Lung (tissue), 12 donors: ENCODE results near the gene PTPRN2. TPM values are rescaled to one million over a fixed set of nuclear protein-coding genes. Genes with fewer than 3 reads are reported as not detected.

Experiments
- ATAC-seq: fragments of 200-7000 bp; cut with Tn5 transposase; one replicate; pipeline ENCODE4 v1.9.1; 2020; ENCODE audit warnings: moderate number of reproducible peaks; ENCODE audit not compliant: insufficient read depth, low FRiP score
- DNase-seq, 3 donors: peaks; one replicate each; pipeline ENCODE4 v3.0.0-alpha.2; 2013 to 2017
- H3K27ac ChIP-seq, 2 donors: one replicate each; pipeline ENCODE4 v1.5.1; 2013; ENCODE audit warnings: mild to moderate bottlenecking in 2 of 2, moderate library complexity in 2 of 2, control low read depth in 1 of 2, inconsistent platforms in 1 of 2, low read depth in 1 of 2, low read length in 1 of 2
- H3K27me3 ChIP-seq, 3 donors: one replicate each; pipeline ENCODE4 v1.5.1; 2013; ENCODE audit warnings: low read length in 2 of 3; ENCODE audit not compliant: control insufficient read depth in 3 of 3, insufficient read depth in 3 of 3
- H3K36me3 ChIP-seq, 4 donors: one replicate each; pipeline ENCODE4 v1.5.1; 2013; ENCODE audit warnings: low read length in 4 of 4, mild to moderate bottlenecking in 1 of 4, moderate library complexity in 1 of 4; ENCODE audit not compliant: control insufficient read depth in 4 of 4, insufficient read depth in 4 of 4
- H3K4me1 ChIP-seq, 5 donors: one replicate each; pipeline ENCODE4 v1.5.1; 2013; ENCODE audit warnings: low read length in 5 of 5, mild to moderate bottlenecking in 2 of 5, moderate library complexity in 1 of 5; ENCODE audit not compliant: control insufficient read depth in 5 of 5, insufficient read depth in 5 of 5
- H3K4me3 ChIP-seq: one replicate; pipeline ENCODE4 v1.5.1; 2013; ENCODE audit warnings: mild to moderate bottlenecking, control low read depth, moderate library complexity
- H3K9ac ChIP-seq, 2 donors: one replicate each; pipeline ENCODE4 v1.5.1; 2013; ENCODE audit warnings: low read length in 2 of 2, control low read depth in 1 of 2; ENCODE audit not compliant: insufficient read depth in 1 of 2
- H3K9me3 ChIP-seq, 4 donors: one replicate each; pipeline ENCODE4 v1.5.1; 2013; ENCODE audit warnings: low read length in 3 of 4, mild to moderate bottlenecking in 1 of 4, moderate library complexity in 1 of 4; ENCODE audit not compliant: control insufficient read depth in 4 of 4, insufficient read depth in 3 of 4
- CTCF ChIP-seq: IDR thresholded peaks from 2 replicates; pipeline ENCODE4 v1.5.1; 2012; ENCODE audit warnings: mild to moderate bottlenecking; ENCODE audit errors: control extremely low read depth, extremely low read depth
- WGBS, 2 donors: extraction: QIAGEN DNeasy Blood & Tissue Kit; methylation state at CpG; one replicate each; pipeline ENCODE4 v1.1.7; 2013; 5-methylcytosine and 5-hydroxymethylcytosine counted together
- polyA plus RNA-seq, 2 donors: library from polyadenylated mRNA; stranded (reverse); fragments of 200-250 nt; gene quantifications; one replicate each; pipeline ENCODE4 v1.2.1, GENCODE V29; 2013
- total RNA-seq, 2 donors: library from RNA; depleted of rRNA in 1 of 2; stranded (reverse); fragments of >200 nt in 1 of 2; gene quantifications; one replicate each; pipeline ENCODE4 v1.2.1, GENCODE V29; 2014 to 2021
- donor health status: control.
- donor health status: control.
- donor health status: Bipolar disorder and iron deficiency.
- donor health status: healthy.
- donor health status: DM: yes; HTN: yes; CAD: no.

Gene PTPRN2
- total and polyA plus RNA-seq, 4 donors = 2.1 to 7.4 (median 4.4) TPM

GRCh38 chr7:158093156-158093796 lies 494.3 kb downstream of the PTPRN2 start:
- Histone ChIP-seq H3K27ac (no peak overlapping the region), H3K27me3 (no peaks in the 10 kb centered on the region), H3K4me3 (no peak overlapping the region), H3K9me3 (no peaks in the 10 kb centered on the region), H3K9ac (no peak overlapping the region), H3K4me1 (no peaks in the 10 kb centered on the region), H3K36me3 (no peaks in the 10 kb centered on the region)
- ATAC-seq (no peak), DNase-seq (no peak)
- WGBS, 2 donors = 83 to 86% methylated on average over 17 to 20 of the region's 20 CpGs
- no peak for TF ChIP-seq CTCF

- DNase-seq (no peak), ATAC-seq (no peak)
- WGBS, 2 donors = 88 to 89% methylated on average over 14 of the region's 14 CpGs
- no peak overlapping the region for H3K9ac ChIP-seq
- no peak overlapping the region for H3K27ac ChIP-seq
- H3K36me3 ChIP-seq = no peaks in the 10 kb centered on the region
- H3K9me3 ChIP-seq = peaks cover 0 to 6% (median 0%) of the 10 kb centered on the region in 4 donors
- no peak for TF ChIP-seq CTCF
- H3K4me1 ChIP-seq = no peaks in the 10 kb centered on the region
- no peak overlapping the region for H3K4me3 ChIP-seq
- H3K27me3 ChIP-seq = no peaks in the 10 kb centered on the region
Measured at GRCh38 chr7:158087196-158087595, 500.4 kb downstream of the PTPRN2 start.

GRCh38 chr7:158085741-158086695 lies 501.6 kb downstream of the PTPRN2 start:
- Histone ChIP-seq H3K4me3 (no peak overlapping the region), H3K4me1 (no peaks in the 10 kb centered on the region), H3K9ac (no peak overlapping the region), H3K27me3 (no peaks in the 10 kb centered on the region), H3K36me3 (no peaks in the 10 kb centered on the region), H3K27ac (no peak overlapping the region), H3K9me3 (peaks cover 0 to 6% (median 0%) of the 10 kb centered on the region in 4 donors)
- TF ChIP-seq CTCF = no peak
- ATAC-seq (no peak), DNase-seq (no peak)
- 83 to 90% methylated on average over 29 to 30 of the region's 30 CpGs for WGBS, 2 donors
